GM10248 (cell line): ENCODE data around the gene RNFT1.
A peak's percentile ranks its signal among the peaks of the same experiment; 100 is the strongest.
"Not testable (repeated sequence)": the region's sequence is repeated elsewhere in the genome, so short reads cannot be mapped to it uniquely, and the experiment has no call there.

Experiments used
- CTCF ChIA-PET: fragments of 300-600 bp; sonication (Branson Sonifier 250); formaldehyde crosslinking; extraction: SDS; loops from one replicate; lab custom pipeline; 2021; ENCODE audit warnings: antibody characterized with exemption; lab: Yijun Ruan, JAX
- POLR2A ChIA-PET: fragments of 350-650 bp; sonication (Branson Sonifier 250); formaldehyde crosslinking; extraction: SDS; loops from one replicate; lab custom pipeline; 2020; ENCODE audit warnings: antibody characterized with exemption; lab: Yijun Ruan, JAX
- DNase-seq: peaks from one replicate; pipeline ENCODE4 v3.0.0; 2012; ENCODE audit errors: extremely low spot score
- CTCF ChIP-seq: IDR thresholded peaks from 2 replicates; pipeline ENCODE4 v1.5.1; 2012; ENCODE audit warnings: mild to moderate bottlenecking, low read depth; ENCODE audit errors: extremely low read depth, missing control alignments, control extremely low read depth

RNFT1 gene

GRCh38 chr17:59963738-59964481 lies 630 bp downstream of the RNFT1 start:
- ChIA-PET POLR2A (no interaction called here), CTCF (interaction anchor here (1.2 to 1.7 kb wide), 3 partner anchors 30 to 634 kb away, joined by 3 to 7 read pairs (median 3); no protein-coding TSS in a partner anchor)
- DNase-seq, result peak; percentile 24
- TF ChIP-seq CTCF, result no peak

- ChIA-PET POLR2A (no interaction called here), CTCF (interaction anchor here (0.8 to 1.0 kb wide), 2 partner anchors 9 to 12 kb away, joined by 3 read pairs; no protein-coding TSS in a partner anchor)
- DNase-seq, result no peak
- no peak for TF ChIP-seq CTCF
These were observed 1.7 kb downstream of the RNFT1 start for GRCh38 chr17:59962739-59963318.

- POLR2A ChIA-PET, DNase-seq, CTCF ChIA-PET: not testable (repeated sequence)
These were observed 5.0 kb downstream of the RNFT1 start for GRCh38 chr17:59959574-59959973.

- ChIA-PET CTCF (interaction anchor here (1.4 kb wide), 1 partner anchor 209 kb away, joined by 3 read pairs; no protein-coding TSS in a partner anchor), POLR2A (no interaction called here)
- TF ChIP-seq CTCF, result no peak
- DNase-seq, result no peak
These were observed 9.7 kb downstream of the RNFT1 start for GRCh38 chr17:59954856-59955255.

- ChIA-PET POLR2A (interaction anchor here (1.0 kb wide), 1 partner anchor 15 kb away, joined by 3 read pairs; the partner anchor contains the start of gene RNFT1), CTCF (no interaction called here)
- TF ChIP-seq CTCF, result no peak
- no peak for DNase-seq
These were observed 14.5 kb downstream of the RNFT1 start for GRCh38 chr17:59950049-59950448.

GRCh38 chr17:59947310-59947709 lies 17.2 kb downstream of the RNFT1 start:
- DNase-seq, POLR2A ChIA-PET: not testable (repeated sequence)
- CTCF ChIA-PET, result interaction anchor here (1.2 kb wide), 1 partner anchor 33 kb away, joined by 3 read pairs; no protein-coding TSS in a partner anchor

- POLR2A ChIA-PET, result not testable (repeated sequence)
- CTCF ChIA-PET, result interaction anchor here (1.2 kb wide), 1 partner anchor 32 kb away, joined by 3 read pairs; no protein-coding TSS in a partner anchor
These were observed 18.1 kb downstream of the RNFT1 start for GRCh38 chr17:59946433-59946832.

GRCh38 chr17:59941131-59941530 lies 23.4 kb downstream of the RNFT1 start:
- TF ChIP-seq CTCF, result no peak
- DNase-seq, result no peak
- POLR2A ChIA-PET, result interaction anchor here (0.7 kb wide), 1 partner anchor 98 kb away, joined by 5 read pairs; no protein-coding TSS in a partner anchor
- CTCF ChIA-PET, result interaction anchor here (1.0 kb wide), 1 partner anchor 96 kb away, joined by 3 read pairs; no protein-coding TSS in a partner anchor

More at GRCh38 chr17:59946433-59946832, 18.1 kb downstream of the RNFT1 start:
- DNase-seq, result not testable (repeated sequence)

- CTCF ChIA-PET, DNase-seq: not testable (repeated sequence)
- POLR2A ChIA-PET, result interaction anchor here (0.7 kb wide), 1 partner anchor 98 kb away, joined by 5 read pairs; no protein-coding TSS in a partner anchor
These were observed 23.8 kb downstream of the RNFT1 start for GRCh38 chr17:59940697-59941096.

GRCh38 chr17:59933317-59933716 lies 31.2 kb downstream of the RNFT1 start:
- DNase-seq, POLR2A ChIA-PET: not testable (repeated sequence)
- CTCF ChIA-PET, result interaction anchor here (1.1 to 5.4 kb wide), 2 partner anchors 14 to 19 kb away, joined by 3 to 30 read pairs; no protein-coding TSS in a partner anchor

GRCh38 chr17:59930768-59931167 lies 33.8 kb downstream of the RNFT1 start:
- DNase-seq, POLR2A ChIA-PET, CTCF ChIA-PET: not testable (repeated sequence)
